ENCODE measurements around the gene GPS1. TPM values are rescaled to one million over a fixed set of nuclear protein-coding genes. Genes with fewer than 3 reads are reported as not detected.

Gene GPS1
- total and polyA plus RNA-seq, 5 donors: 75.1 to 93.7 (median 87.8) TPM

DNA sequence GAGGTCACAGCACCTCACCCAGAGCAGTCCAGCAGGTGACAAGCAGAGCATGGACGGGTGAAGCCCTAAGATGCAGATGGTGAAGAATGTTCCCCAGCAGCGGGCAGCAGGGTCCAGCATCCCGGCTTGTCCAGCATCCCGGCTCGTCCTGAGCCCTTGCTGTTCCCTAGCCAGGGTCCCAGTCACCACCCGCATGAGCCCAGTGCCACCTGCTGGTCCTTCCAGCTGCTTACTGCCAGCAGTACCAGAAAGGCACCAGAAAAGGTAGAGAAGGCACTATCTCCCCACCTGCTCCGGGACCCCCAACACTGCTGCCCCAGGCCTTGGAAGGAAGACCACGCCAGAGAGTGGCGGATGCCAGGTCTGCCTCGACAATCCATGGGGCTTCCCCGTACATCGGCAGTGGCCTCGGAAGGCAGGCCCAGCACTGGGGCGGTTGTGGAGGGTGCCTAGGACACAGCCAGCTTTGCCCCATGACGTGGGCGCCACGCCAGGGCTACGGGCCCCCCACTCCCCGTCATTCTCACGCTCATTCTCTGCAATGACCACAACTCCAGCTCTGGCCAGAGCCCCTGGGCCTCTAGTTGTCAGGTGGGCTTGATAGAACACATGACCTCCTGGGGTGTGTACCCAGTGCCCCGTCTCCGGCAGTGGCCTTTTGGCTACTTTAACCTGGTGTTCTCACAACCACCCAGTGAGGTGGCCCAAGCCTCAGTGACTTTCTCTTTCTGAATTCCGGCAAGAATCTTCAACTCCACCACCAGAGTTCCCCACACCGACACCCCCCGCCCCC lies 30.4 kb upstream of the GPS1 start:
- intact Hi-C loops (cut with DNase I): loop anchor here in 3 of 4 donors (1.0 to 5.0 kb wide), 3 partner anchors 59 to 64 kb away; partner anchors contain the start of gene NOTUM (in 1 of the 3)
- Histone ChIP-seq H3K4me1 (ENCODE audit: control insufficient read depth, insufficient read depth, low read length) (peaks cover 3% of the 10 kb centered on the region), H3K27me3 (ENCODE audit: control insufficient read depth, insufficient read depth) (no peaks in the 10 kb centered on the region), H3K4me3 (ENCODE audit: low read length) (no peak overlapping the region), H3K27ac (ENCODE audit: low read length) (no peak overlapping the region), H3K9me3 (ENCODE audit: control insufficient read depth, low read length) (no peaks in the 10 kb centered on the region)
- peak; percentile 74 to 91 (median 90) for DNase-seq
- WGBS: 40% methylated on average over 25 of the region's 25 CpGs
- ATAC-seq: no peak

DNA sequence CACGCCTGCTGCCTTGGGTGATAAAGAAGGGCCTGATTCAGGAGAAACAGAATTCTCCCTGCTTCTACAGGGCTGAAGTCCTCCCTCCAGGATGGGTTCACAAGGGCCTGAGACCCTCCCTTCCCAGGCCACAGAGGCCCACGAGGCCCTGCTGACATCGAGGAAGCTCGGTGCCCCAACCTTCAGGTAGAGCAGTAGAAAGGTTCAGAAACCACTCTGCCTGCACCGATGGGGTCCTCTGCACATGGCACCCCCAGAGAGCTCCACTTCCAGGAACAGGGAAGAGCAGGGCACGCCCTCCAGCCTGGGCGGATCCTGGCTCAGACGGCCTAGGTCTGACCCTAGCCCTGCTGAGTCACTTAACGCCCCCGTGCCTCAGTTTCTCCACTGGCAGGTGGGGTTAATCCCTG lies 29.8 kb upstream of the GPS1 start:
- no peaks in the 10 kb centered on the region for H3K9me3 ChIP-seq (ENCODE audit: control insufficient read depth, low read length)
- ATAC-seq (no peak), DNase-seq (no peak)
- no peak overlapping the region for H3K27ac ChIP-seq (ENCODE audit: low read length)
- 7% methylated on average over 10 of the region's 10 CpGs for WGBS
- intact Hi-C loops (cut with DNase I): loop anchor here in 3 of 4 donors (1.0 to 5.0 kb wide), 3 partner anchors 60 to 65 kb away; partner anchors contain the start of gene NOTUM (in 1 of the 3)
- no peaks in the 10 kb centered on the region for H3K27me3 ChIP-seq (ENCODE audit: control insufficient read depth, insufficient read depth)
- peak overlapping the region; percentile 75 for H3K4me3 ChIP-seq (ENCODE audit: low read length)
- H3K4me1 ChIP-seq (ENCODE audit: control insufficient read depth, insufficient read depth, low read length): peaks cover 3% of the 10 kb centered on the region

DNA sequence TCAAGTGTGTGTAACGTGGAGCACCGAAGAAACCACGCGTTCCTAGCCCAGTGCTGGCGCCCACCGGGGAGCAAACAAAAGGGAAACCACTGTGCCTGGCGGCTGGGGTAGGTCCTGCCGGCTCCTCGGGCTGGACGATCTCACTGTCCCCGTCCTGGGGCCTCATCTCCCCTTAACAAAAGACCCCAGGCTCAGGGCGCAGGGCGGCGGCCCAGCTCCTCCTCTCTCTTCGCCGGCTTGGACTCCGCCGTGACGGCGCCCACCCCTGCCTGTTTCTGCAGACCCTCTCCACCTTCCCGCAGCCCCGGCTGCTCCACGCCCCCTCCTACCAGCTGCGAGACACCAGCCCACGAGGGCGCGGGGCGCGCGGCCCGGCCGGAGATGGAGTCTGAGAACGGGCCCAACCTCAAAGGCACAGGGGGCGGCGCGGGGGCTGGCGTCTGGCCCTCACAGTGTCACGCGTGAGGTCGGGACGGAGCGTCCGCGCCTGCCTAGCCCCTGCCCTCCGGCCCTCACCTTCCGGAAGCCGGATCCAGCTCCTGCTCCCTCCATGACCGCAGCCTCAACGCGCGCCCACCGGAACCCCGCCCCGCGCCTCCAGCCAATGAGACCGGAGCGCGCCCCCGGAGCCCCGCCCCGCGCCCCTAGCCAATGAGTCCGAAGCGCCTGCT lies 29.3 kb upstream of the GPS1 start, which contains the start of gene CENPX:
Gene CENPX (minus strand): TSS at position 569 of the 671 bp plus-strand sequence. CDS start 17 bp downstream, at position 552.
- WGBS: under 1% methylated on average over 64 of the region's 64 CpGs
- Histone ChIP-seq H3K4me3 (ENCODE audit: low read length) (peak within 1 kb of the TSS; percentile 75), H3K27me3 (ENCODE audit: control insufficient read depth, insufficient read depth) (no peaks in the 10 kb centered on the region), H3K9me3 (ENCODE audit: control insufficient read depth, low read length) (no peaks in the 10 kb centered on the region), H3K4me1 (ENCODE audit: control insufficient read depth, insufficient read depth, low read length) (peaks cover 3% of the 10 kb centered on the region), H3K27ac (ENCODE audit: low read length) (peak within 1 kb of the TSS; percentile 31)
- ATAC-seq (no peak), DNase-seq (no peak)
- intact Hi-C loops (cut with DNase I): loop anchor here in 2 of 4 donors (5.0 kb wide), 2 partner anchors 60 to 65 kb away; partner anchors contain the start of gene NOTUM (in 1 of the 2)

DNA sequence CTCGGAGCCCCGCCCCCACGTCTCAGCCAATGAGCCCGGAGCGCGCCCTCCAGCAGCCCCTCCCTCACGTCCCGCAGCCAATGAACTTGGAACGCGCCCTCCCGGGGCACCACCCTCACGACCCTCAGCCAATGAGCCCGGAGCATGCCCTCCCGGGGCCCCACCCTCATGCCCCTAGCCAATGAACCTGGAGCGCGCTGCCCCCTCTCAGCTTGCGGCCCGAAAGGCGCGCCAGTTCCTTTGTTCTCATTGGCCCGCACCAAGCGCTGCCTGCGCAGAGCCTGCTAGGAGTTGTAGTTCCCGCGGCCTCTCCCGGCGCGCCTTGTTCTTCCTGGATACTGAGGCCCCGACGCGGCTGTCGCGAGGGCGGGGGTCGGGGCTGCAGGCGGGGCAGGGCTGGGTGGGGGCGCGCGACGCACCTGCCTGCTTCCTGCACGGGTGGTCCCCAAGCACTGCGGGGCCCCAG lies 28.7 kb upstream of the GPS1 start, which contains the start of gene LRRC45:
Gene LRRC45 (plus strand): TSS at position 325 of the 466 bp plus-strand sequence. CDS start 339 bp downstream, outside the sequence.
- H3K4me3 ChIP-seq (ENCODE audit: low read length): peak within 1 kb of the TSS; percentile 75
- DNase-seq: peak; percentile 100
- peak; percentile 96 for ATAC-seq
- peaks cover 3% of the 10 kb centered on the region for H3K4me1 ChIP-seq (ENCODE audit: control insufficient read depth, insufficient read depth, low read length)
- H3K9me3 ChIP-seq (ENCODE audit: control insufficient read depth, low read length): no peaks in the 10 kb centered on the region
- WGBS: under 1% methylated on average over 42 of the region's 42 CpGs
- no peaks in the 10 kb centered on the region for H3K27me3 ChIP-seq (ENCODE audit: control insufficient read depth, insufficient read depth)
- H3K27ac ChIP-seq (ENCODE audit: low read length): peak within 1 kb of the TSS; percentile 31
- intact Hi-C loops (cut with DNase I): loop anchor here in 2 of 4 donors (5.0 kb wide), 2 partner anchors 61 to 66 kb away; partner anchors contain the start of gene NOTUM (in 1 of the 2)

DNA sequence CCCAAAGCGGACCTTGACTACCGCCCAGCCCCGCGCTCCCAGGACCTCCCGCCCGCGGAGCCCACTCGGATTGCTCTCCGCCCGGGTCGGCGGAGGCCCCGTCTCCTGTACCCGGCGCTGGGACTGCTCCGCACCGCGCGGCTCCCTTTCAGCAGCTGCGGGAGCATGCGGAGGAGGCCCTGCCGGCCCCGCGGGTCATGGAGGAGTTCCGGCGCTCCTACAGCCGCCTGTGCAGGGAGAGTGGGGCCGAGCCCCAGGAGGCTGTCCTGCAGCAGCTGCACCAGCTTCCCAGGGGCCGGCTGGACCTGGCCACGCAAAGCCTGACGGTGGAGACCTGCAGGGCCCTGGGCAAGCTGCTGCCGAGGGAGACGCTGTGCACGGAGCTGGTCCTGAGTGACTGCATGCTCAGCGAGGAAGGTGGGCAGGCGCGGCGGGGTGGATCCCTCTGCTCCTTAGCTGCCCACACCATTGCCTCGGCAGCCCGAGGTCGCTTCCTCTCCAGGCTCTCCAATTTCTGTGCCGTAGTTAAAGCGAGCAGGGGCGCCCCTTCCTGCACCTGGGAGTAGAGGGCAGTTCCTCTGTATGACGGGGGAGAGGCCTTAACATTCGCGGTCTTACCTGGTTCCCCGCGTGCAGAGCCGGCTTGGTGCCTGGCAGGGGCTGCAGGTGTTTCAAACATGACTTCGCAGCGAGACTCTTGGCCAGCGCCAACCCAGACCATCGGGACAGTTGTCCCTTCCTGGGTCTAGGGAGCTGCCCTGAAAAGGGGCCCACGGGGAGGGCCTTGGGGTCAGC lies 28.1 kb upstream of the GPS1 start:
- intact Hi-C loops (cut with DNase I): loop anchor here in 2 of 4 donors (5.0 kb wide), 2 partner anchors 61 to 66 kb away; partner anchors contain the start of gene NOTUM (in 1 of the 2)
- Histone ChIP-seq H3K4me1 (ENCODE audit: control insufficient read depth, insufficient read depth, low read length) (peaks cover 3% of the 10 kb centered on the region), H3K27me3 (ENCODE audit: control insufficient read depth, insufficient read depth) (no peaks in the 10 kb centered on the region), H3K4me3 (ENCODE audit: low read length) (peak overlapping the region; percentile 75), H3K27ac (ENCODE audit: low read length) (no peak overlapping the region), H3K9me3 (ENCODE audit: control insufficient read depth, low read length) (no peaks in the 10 kb centered on the region)
- peak in 1 of 2 donors; percentile 1 for ATAC-seq
- WGBS: 7% methylated on average over 55 of the region's 55 CpGs
- no peak for DNase-seq

DNA sequence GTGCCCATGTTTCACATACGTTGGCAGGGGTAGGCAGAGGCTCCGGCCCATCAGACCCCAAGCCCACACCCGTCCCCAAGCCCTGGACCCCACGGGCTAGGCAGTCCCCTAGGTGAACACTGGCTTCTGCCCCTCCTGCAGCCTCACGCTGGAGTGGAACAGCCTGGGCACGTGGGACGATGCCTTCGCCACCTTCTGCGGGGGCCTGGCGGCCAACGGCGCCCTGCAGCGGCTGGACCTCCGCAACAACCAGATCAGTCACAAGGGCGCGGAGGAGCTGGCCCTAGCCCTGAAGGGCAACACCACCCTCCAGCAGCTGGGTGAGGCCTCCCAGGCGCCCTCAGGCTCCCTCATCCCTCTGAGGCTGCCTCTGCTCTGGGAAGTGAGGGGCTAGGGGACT lies 26.8 kb upstream of the GPS1 start:
- WGBS: 96% methylated on average over 17 of the region's 17 CpGs
- intact Hi-C loops (cut with DNase I): loop anchor here in 3 of 4 donors (5.0 kb wide), 3 partner anchors 63 to 127 kb away; partner anchors contain the start of gene NOTUM (in 1 of the 3)

DNA sequence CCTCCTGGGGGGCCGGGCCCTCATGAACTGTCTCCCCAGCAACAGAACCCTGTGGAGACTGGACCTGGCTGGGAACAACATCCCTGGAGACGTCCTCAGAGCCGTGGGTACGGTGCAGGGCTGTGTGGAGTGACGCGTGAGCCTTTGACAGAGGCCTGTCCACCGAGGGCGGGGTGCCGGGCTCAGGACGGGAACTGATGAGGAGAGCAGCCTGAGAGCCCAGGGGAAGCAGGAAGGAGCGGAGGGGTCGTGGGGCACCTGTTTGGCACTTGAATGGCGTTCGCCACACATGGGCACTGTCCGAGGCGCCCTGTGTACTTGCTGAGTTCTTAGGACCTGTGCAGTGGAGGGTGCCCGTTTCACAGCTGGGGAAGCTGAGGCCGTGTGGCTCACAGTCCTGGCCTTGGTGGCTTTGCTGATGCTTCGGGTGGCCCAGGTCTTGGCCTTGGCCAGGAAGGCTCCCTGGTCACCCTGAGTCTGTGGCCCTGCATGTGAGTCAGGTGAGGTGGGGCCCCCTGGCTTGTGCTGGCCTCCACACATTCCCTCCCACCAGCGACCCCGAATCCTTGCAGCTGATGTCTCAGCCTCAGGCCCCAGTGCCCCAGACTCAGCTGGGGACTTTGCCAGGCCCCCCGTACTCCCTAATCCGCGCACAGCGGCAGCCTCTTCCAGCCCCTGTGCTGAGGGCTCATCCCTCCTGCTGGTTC lies 26.1 kb upstream of the GPS1 start:
- H3K4me1 ChIP-seq (ENCODE audit: control insufficient read depth, insufficient read depth, low read length): peaks cover 3% of the 10 kb centered on the region
- no peaks in the 10 kb centered on the region for H3K9me3 ChIP-seq (ENCODE audit: control insufficient read depth, low read length)
- WGBS: 93% methylated on average over 25 of the region's 25 CpGs
- no peaks in the 10 kb centered on the region for H3K27me3 ChIP-seq (ENCODE audit: control insufficient read depth, insufficient read depth)
- no peak overlapping the region for H3K4me3 ChIP-seq (ENCODE audit: low read length)
- H3K27ac ChIP-seq (ENCODE audit: low read length): no peak overlapping the region
- ATAC-seq: no peak
- intact Hi-C loops (cut with DNase I): loop anchor here in 1 of 4 donors (5.0 kb wide), 1 partner anchor 127 kb away; no protein-coding TSS in a partner anchor
- DNase-seq: no peak

More for the DNA sequence above, 26.8 kb upstream of the GPS1 start:
- no peaks in the 10 kb centered on the region for H3K9me3 ChIP-seq (ENCODE audit: control insufficient read depth, low read length)
- H3K4me1 ChIP-seq (ENCODE audit: control insufficient read depth, insufficient read depth, low read length): peaks cover 3% of the 10 kb centered on the region
- no peak for DNase-seq
- no peak overlapping the region for H3K4me3 ChIP-seq (ENCODE audit: low read length)
- no peaks in the 10 kb centered on the region for H3K27me3 ChIP-seq (ENCODE audit: control insufficient read depth, insufficient read depth)
- no peak for ATAC-seq
- H3K27ac ChIP-seq (ENCODE audit: low read length): no peak overlapping the region

DNA sequence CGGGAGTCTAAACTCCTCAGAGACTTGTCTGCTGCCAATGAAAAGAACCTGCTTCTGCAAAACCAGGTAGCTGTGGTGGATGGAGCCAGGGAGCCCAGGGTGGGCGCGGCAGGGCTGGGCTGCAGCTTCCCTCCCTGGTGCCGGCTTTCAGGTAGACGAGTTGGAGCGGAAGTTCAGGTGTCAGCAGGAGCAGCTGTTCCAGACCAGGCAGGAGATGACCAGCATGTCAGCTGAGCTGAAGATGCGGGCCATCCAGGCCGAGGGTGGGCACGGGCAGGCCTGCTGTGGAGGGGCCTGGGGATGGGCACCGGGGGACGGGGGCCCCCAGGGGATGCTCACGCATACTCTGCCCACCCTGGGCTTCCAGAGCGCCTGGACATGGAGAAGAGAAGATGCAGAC lies 23.5 kb upstream of the GPS1 start:
- no peaks in the 10 kb centered on the region for H3K27me3 ChIP-seq (ENCODE audit: control insufficient read depth, insufficient read depth)
- DNase-seq: no peak
- WGBS: 95% methylated on average over 13 of the region's 13 CpGs
- intact Hi-C loops (cut with DNase I): loop anchor here in 1 of 4 donors (5.0 kb wide), 1 partner anchor 124 kb away; no protein-coding TSS in a partner anchor
- no peaks in the 10 kb centered on the region for H3K9me3 ChIP-seq (ENCODE audit: control insufficient read depth, low read length)
- H3K27ac ChIP-seq (ENCODE audit: low read length): no peak overlapping the region
- no peak overlapping the region for H3K4me3 ChIP-seq (ENCODE audit: low read length)
- no peak for ATAC-seq
- H3K4me1 ChIP-seq (ENCODE audit: control insufficient read depth, insufficient read depth, low read length): no peaks in the 10 kb centered on the region

DNA sequence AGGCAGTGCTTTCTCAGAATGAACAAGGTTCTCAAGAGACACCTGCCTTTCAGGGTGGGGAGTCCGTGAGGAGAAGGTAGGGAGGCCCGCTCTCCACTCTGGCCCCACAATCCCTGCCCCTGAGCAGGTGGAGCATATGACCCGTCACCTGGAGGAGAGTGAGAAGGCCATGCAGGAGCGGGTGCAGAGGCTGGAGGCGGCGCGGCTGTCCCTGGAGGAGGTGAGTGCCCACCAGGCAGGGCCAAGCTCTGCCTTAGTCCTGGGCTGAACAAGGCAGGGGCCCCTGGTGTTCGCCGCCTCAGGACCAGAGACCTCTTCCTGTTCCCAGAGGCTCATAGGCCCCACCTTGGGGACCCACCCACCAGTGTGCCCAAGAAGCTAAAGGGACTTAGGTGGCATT lies 22.7 kb upstream of the GPS1 start:
- 99% methylated on average over 9 of the region's 9 CpGs for WGBS
- intact Hi-C loops (cut with DNase I): loop anchor here in 1 of 4 donors (5.0 kb wide), 1 partner anchor 123 kb away; no protein-coding TSS in a partner anchor
- Histone ChIP-seq H3K27ac (ENCODE audit: low read length) (no peak overlapping the region), H3K27me3 (ENCODE audit: control insufficient read depth, insufficient read depth) (no peaks in the 10 kb centered on the region), H3K4me3 (ENCODE audit: low read length) (no peak overlapping the region), H3K9me3 (ENCODE audit: control insufficient read depth, low read length) (no peaks in the 10 kb centered on the region), H3K4me1 (ENCODE audit: control insufficient read depth, insufficient read depth, low read length) (no peaks in the 10 kb centered on the region)
- ATAC-seq (no peak), DNase-seq (no peak)

All from right cardiac atrium (tissue), 5 donors.